GM03348 (cell line): ENCODE measurements around the gene MTF2.
"Not testable (repeated sequence)": the region's sequence is repeated elsewhere in the genome, so short reads cannot be mapped to it uniquely, and the experiment has no call there.

ENCODE experiments used
- DNase-seq: peaks from one replicate; pipeline ENCODE4 v3.0.0; 2012; ENCODE audit warnings: low spot score

Gene MTF2

GRCh38 chr1:93078986-93079654 lies at the start of gene MTF2:
MTF2 (plus strand) TSS chr1:93079283; CDS start chr1:93079527, 244 bp downstream.
- peak; percentile 95 for DNase-seq

DNA sequence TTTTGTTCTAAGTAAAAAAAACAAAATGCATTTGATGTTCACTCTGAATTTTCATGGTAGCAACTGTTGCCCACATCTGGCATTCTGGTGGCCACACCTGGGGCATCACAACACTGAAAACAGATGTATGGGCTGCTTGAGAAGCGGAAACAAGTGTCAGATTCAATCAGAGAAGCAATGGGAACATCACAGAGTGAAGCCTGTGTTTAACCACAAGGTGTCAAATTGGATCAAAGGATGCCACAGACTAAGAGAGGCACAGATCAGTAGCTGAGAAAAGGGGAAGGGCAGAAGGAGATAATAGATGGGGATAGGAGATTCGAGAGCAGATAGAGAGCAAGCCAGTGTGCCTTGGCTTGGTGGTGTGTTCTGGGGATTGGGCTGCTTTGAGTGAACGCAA lies 49.8 kb upstream of the MTF2 start:
- no peak for DNase-seq

DNA sequence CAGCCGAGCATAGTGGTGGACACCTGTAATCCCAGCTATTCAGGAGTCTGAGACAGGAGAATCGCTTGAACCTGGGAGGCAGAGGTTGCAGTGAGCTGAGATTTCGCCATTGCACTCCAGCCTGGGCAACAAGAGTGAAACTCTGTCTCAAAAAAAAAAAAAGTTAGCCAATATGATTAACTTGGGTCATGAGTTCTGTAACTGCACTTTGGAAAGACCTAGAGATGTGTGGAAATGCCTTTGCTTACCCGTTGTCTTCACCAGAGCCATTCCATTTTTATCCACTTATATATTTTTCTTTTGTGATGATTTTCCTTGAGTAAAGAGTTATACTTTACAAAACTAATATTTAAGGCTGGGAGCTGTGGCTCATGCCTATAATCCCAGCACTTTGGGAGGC lies 48.9 kb upstream of the MTF2 start:
- DNase-seq: not testable (repeated sequence)

GRCh38 chr1:93031711-93032110 lies 47.4 kb upstream of the MTF2 start:
- DNase-seq: no peak

- DNase-seq: no peak
Observed at GRCh38 chr1:93033029-93033428, 46.1 kb upstream of the MTF2 start.

DNA sequence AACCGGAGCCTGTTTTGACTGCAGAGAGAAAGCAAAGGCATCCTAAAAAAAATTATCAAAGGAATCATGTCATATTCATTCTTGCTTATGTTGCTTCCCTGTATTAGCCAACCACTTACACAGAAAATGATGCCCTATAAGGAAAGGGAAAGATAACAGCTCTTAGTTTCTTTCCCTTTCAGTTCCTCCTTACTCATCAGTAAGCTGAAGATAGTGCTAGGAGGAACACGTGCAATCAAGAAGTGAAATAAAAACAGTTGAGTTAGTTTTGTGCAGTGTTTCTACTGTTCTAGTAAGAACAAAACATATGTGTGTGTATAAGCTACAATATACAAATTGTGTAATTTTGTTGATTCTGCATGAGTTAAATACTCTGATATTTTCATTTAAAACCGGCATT lies 45.3 kb upstream of the MTF2 start:
- no peak for DNase-seq

DNA sequence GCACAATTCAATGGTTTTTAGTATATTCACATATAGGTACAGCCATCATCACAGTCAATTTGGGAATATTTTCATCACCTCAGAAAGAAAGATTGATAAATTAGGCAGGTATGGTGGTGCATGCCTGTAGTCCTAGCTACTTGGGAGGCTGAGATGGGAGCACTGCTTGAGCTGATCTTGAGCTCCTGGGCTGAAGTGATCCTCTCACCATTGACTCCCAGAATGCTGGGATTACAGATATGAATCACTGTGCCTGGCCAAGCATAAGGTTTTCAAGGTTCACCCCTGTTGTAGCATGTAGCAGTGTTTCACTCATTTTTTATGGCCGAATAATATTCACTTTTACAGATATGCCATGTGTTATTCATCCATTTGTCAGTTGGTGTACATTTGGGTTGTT lies 44.7 kb upstream of the MTF2 start:
- DNase-seq: no peak

- no peak for DNase-seq
Observed at GRCh38 chr1:93036672-93037071, 42.4 kb upstream of the MTF2 start.

GRCh38 chr1:93042187-93043056 lies 36.7 kb upstream of the MTF2 start:
- no peak for DNase-seq

DNA sequence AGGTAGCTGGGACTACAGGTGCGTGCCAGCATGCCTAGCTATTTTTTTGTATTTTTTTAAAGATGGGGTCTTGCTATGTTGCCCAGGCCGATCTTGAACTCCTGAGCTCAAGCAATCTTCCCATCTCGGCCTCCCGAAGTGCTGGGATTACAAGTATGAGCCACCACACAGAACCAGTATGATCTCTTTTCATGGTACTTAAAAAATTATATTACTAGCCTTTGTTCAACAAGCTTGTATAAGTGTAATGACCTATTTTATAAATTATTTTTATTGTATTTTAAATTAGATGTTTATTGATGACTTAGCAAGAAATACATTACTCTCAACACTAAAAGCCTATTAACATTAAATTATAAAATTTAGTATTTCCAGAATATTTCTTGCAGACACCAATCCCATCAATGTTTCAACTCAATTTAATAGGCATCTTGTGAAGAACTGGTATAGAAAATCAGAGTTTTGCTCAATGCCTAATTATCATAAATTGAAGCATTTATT lies 36.0 kb upstream of the MTF2 start:
- no peak for DNase-seq

- no peak for DNase-seq
Observed at GRCh38 chr1:93047618-93048017, 31.5 kb upstream of the MTF2 start.

DNA sequence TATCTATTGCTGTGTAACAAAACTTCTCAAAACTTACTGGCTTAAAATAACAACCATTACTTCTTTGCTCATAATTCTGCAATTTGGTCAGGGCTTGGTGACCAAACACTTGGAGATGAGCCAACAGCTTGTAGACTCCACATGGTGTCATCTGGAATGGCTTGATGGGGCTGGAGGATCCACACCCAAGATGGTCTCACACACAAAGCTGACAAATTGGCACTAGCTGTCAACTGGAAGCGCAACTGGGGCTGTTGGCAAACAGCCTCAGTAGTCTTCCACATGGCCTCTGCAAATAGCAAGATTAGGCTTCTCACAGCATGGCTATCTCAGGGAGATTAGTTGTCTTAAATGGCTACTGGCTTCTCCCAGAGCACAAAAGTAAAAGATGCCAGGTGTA lies 27.1 kb upstream of the MTF2 start:
- no peak for DNase-seq

DNA sequence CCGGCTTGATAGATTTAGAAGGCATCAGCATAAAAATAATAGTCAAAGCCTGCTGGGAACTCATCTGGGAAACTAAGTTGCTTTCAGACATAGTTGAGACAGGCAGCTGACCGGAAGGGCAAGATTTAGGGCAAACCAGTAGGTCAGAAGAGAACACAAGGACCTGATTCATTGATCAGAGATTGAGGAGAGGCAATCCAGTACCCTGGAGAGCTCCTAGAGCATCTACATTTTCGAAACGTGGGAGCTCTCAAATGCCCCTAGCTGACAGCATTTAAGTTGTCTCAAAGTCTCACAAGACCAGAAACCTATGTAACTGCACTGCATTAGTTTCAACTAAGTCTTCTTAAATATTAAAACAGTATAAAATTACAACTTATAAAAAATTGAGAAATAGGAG lies 22.9 kb upstream of the MTF2 start:
- DNase-seq: peak; percentile 48

DNA sequence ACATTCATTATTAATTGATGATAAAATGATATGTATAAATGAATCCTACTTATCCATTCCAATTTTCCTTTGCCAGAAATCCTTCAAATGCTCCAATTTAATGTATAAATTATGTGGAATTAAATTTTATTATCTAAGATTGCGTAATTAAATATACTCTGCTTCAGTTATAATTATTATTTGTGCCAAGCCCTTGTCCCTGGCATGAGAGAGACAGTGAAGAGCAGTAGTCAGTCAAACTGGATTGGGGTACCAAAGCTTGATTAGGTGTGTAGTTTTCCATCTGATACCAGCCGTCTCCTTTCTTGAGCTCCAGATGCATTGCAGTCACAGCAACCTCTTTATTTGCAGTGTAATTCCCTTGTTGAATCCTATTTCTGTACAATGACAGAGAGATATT lies 22.4 kb upstream of the MTF2 start:
- DNase-seq: no peak

DNA sequence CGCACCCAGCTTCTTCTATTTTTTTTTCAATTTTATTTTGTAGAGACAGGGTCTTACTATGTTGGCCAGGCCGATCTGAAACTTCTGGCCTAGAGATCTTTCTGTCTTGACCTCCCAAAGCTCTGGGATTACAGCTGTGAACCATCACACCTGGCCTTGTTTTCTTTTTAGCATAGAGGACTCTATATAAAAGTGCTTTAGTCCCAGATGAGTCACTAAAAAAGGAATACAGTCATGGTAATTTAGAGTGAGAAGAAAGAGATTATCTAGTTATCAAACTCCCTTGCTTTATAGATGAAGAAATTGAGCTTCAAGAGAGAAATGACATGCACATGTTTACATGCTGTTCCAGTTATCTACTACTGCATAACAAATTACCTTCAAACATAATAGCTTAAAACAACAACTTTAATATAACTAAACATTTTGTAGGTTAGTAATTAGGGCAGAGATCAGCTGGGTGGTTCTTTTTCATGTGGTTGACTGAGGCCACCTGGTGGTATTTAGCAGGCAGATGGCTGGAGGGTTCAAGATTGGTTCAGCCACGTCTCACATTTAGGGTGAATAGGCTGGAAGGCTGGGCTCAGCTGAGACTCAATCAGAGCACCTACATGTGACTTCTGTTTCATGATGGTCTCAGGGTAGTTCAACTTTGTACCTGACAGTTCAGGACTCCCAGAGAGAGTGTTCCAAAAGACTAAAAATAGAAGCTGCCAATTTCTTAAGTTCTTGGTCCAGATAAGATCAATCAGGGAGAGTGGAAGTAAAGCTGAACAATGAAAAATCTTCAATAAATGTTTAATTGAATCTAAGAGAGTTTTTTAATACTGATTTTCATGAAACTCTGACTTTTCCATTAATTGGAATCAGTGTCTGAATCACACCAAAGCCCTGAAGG lies 16.9 kb upstream of the MTF2 start:
- DNase-seq: peak; percentile 27

- DNase-seq: no peak
Observed at GRCh38 chr1:93076268-93076667, 2.8 kb upstream of the MTF2 start.

GRCh38 chr1:93078203-93078602 lies 880 bp upstream of the MTF2 start:
- no peak for DNase-seq

- DNase-seq: no peak
Observed at GRCh38 chr1:93078638-93078985, 471 bp upstream of the MTF2 start.

- peak; percentile 25 for DNase-seq
Observed at GRCh38 chr1:93079685-93080141, 630 bp downstream of the MTF2 start.

DNA sequence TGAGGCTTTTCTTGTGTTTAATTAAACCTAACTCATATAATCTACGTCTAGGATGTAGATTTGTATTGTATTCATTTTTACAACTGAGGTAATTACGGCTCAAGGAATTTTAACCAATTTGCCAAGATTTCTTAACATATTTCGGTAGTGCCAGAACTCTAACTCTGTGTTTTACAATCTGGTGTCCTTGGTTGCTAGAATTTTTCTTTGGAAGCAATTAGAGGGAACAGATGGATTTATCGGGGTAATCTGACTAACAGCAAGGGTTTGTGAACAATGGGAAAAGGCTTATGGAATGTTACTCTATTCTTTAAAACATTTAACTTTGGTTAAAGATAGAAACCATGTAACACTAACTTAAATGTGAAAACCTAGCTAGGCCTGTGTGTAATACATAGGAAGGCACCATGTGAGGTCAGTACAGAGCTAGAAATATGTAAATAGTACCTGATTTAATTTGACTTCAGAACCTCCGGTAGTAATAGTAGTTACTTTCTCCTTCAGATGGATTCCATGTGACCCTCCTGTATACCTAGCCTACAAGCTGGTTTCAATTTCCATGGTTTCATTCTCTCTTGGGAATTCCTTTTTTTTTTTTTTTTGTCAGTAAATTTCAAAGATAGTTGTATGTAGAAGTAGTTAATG lies 1.2 kb downstream of the MTF2 start:
- DNase-seq: peak; percentile 56

DNA sequence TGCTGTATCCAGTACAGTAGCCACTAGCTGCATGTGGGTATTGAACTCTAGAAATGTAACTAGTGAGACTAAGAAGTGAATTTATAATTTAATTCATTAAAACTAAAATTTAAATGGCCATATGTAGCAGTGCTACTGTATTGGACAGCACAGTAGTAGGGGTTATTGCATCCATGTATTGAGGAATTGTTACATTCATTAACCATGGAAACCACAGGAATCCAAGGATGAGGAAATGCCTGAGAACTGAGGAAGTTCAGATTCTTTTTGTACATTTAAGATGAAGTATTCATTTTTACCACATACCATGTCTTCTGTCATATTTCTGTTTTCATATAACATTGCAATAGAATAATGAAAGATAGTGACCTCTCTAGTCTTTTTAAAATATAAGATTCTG lies 2.6 kb downstream of the MTF2 start:
- peak; percentile 83 for DNase-seq

DNA sequence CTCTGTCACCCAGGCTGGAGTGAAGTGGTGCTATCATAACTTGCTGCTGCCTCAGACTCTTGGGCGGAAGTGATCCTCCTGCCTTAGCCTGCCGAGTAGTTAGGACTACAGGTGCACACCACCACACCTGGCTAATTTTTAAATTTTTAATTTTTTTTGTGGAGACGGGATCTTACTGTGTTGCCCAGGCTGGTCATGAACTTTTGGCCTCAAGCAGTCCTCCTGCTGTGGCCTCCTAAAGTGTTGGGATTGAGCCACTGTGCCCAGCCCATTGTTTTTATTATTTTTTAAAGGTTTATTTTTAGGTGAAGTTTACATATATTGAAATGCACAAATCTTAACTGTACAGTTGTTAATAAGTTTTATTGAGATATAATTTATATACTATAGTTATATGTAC lies 3.2 kb downstream of the MTF2 start:
- DNase-seq: no peak
